K562 (cell line): ENCODE data around the gene CAPRIN1. TPM values are rescaled to one million over a fixed set of nuclear protein-coding genes. Genes with fewer than 3 reads are reported as not detected.

Experiments
- ETV5 ChIP-seq: sonication (generic); formaldehyde crosslinking; IDR thresholded peaks from 2 replicates; pipeline ENCODE4 v1.4.0; 2020; ENCODE audit warnings: low read depth, mild to moderate bottlenecking, missing genetic modification reagents
- TEAD4 ChIP-seq, 2 experiments: sonication (generic) in 1 of 2; formaldehyde crosslinking in 1 of 2; IDR thresholded peaks; 2 replicates each; pipeline versions ENCODE4 v1.6.1 to v1.8.0; 2012 to 2022; ENCODE audit warnings: borderline replicate concordance in 1 of 2, inconsistent platforms in 1 of 2, low read length in 1 of 2, mild to moderate bottlenecking in 1 of 2, missing genetic modification reagents in 1 of 2
- ZNF217 ChIP-seq: sonication (generic); formaldehyde crosslinking; IDR thresholded peaks from 2 replicates; pipeline ENCODE4 v1.8.0; 2022; ENCODE audit warnings: mild to moderate bottlenecking, missing genetic modification reagents
- polyA plus RNA-seq, 8 experiments: library from polyadenylated mRNA; depleted of rRNA in 4 of 8; stranded (reverse) in 5 of 8; unstranded in 3 of 8; fragments of >200 nt; fragmentation: Nextera tagmentation in 2 of 8; fragmentation: Illumina TruSeq in 1 of 8; extraction: Ambion mirVana in 2 of 8; extraction: Trizol in 1 of 8; gene quantifications; 2 replicates each; pipeline versions ENCODE4 v1.2.1 to v1.2.3, GENCODE V29; 2011 to 2014; ENCODE audit warnings: inconsistent platforms in 1 of 8, missing spikeins in 1 of 8
- total RNA-seq, 7 experiments: library from RNA; depleted of rRNA in 6 of 7; stranded (reverse); fragments of >200 nt in 6 of 7; fragmentation: Illumina TruSeq in 2 of 7; extraction: Trizol in 2 of 7; gene quantifications; 2 replicates each; pipeline versions ENCODE4 v1.2.1 to v1.2.3, GENCODE V29; 2011 to 2021; ENCODE audit warnings: low replicate concordance in 1 of 7
- TF ChIP-seq, protein P1 (sequence below): fragments of 250-450 bp; sonication (Bioruptor Pico); IDR thresholded peaks from 2 replicates; pipeline ENCODE4 v1.9.0; 2021; ENCODE audit warnings: mild to moderate bottlenecking, inconsistent platforms
- TF ChIP-seq, protein P2 (sequence below): fragments of 250-450 bp; sonication (Bioruptor Pico); IDR thresholded peaks from 2 replicates; pipeline ENCODE4 v1.4.0; 2020; ENCODE audit warnings: mild to moderate bottlenecking, moderate library complexity, borderline replicate concordance

CAPRIN1 gene
- total and polyA plus RNA-seq, 9 of the 15 experiments (the other 6 are each of a cell fraction or from before 2014, with no cell fraction given), result 49.6 to 271 (median 244) TPM

DNA sequence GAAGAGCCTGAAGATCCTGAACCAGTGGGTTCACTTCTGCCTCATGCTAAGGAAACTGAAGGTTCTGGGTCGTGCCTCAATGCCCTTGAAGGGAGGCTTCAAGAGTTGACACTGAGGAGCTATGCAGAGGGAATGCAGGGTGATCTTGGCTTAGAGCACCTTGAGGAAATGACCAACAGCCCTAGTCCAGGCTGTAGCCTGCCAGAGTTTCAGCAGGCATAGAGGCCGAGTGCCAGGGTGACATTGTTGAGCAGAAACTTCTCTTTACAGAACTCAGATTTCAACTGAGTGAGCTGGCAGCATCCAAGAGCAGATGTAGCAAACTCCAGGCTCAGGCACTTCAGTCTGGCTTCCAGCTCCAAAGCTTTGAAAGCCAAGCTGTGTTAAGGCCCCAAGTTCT, 23.1 kb upstream of the CAPRIN1 start (continued):
- TF ChIP-seq, protein P1, sequence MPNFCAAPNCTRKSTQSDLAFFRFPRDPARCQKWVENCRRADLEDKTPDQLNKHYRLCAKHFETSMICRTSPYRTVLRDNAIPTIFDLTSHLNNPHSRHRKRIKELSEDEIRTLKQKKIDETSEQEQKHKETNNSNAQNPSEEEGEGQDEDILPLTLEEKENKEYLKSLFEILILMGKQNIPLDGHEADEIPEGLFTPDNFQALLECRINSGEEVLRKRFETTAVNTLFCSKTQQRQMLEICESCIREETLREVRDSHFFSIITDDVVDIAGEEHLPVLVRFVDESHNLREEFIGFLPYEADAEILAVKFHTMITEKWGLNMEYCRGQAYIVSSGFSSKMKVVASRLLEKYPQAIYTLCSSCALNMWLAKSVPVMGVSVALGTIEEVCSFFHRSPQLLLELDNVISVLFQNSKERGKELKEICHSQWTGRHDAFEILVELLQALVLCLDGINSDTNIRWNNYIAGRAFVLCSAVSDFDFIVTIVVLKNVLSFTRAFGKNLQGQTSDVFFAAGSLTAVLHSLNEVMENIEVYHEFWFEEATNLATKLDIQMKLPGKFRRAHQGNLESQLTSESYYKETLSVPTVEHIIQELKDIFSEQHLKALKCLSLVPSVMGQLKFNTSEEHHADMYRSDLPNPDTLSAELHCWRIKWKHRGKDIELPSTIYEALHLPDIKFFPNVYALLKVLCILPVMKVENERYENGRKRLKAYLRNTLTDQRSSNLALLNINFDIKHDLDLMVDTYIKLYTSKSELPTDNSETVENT (CRISPR knock-in tag), result no peak
- no peak for TF ChIP-seq TEAD4 (IDR thresholded peaks at IDR 0.05; ENCODE audit: low read length)
- TF ChIP-seq TEAD4 (CRISPR knock-in tag; IDR thresholded peaks at IDR 0.05; ENCODE audit: borderline replicate concordance), result no peak
- TF ChIP-seq ZNF217 (CRISPR knock-in tag), result no peak
- TF ChIP-seq, protein P2, sequence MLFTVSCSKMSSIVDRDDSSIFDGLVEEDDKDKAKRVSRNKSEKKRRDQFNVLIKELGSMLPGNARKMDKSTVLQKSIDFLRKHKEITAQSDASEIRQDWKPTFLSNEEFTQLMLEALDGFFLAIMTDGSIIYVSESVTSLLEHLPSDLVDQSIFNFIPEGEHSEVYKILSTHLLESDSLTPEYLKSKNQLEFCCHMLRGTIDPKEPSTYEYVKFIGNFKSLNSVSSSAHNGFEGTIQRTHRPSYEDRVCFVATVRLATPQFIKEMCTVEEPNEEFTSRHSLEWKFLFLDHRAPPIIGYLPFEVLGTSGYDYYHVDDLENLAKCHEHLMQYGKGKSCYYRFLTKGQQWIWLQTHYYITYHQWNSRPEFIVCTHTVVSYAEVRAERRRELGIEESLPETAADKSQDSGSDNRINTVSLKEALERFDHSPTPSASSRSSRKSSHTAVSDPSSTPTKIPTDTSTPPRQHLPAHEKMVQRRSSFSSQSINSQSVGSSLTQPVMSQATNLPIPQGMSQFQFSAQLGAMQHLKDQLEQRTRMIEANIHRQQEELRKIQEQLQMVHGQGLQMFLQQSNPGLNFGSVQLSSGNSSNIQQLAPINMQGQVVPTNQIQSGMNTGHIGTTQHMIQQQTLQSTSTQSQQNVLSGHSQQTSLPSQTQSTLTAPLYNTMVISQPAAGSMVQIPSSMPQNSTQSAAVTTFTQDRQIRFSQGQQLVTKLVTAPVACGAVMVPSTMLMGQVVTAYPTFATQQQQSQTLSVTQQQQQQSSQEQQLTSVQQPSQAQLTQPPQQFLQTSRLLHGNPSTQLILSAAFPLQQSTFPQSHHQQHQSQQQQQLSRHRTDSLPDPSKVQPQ (CRISPR knock-in tag), result no peak
- TF ChIP-seq ETV5 (CRISPR knock-in tag), result no peak
